Activated T-cell treated with anti-CD3 and anti-CD28 coated beads, Interleukin-2, amount 50 U/mL, for 24 hours (primary cell): ENCODE measurements around the gene ANTXR1.

ENCODE experiments used
- DNase-seq: peaks from one replicate; pipeline ENCODE4 v3.0.0-alpha.2; 2020
- H3K27ac Mint-ChIP-seq: 2 replicates; pipeline ENCODE4 v1.8.0; 2020; ENCODE audit warnings: mild to moderate bottlenecking, mixed read lengths
- H3K27me3 Mint-ChIP-seq: 2 replicates; pipeline ENCODE4 v1.8.0; 2020; ENCODE audit warnings: mixed read lengths
- H3K36me3 Mint-ChIP-seq: 2 replicates; pipeline ENCODE4 v1.8.0; 2020; ENCODE audit warnings: low read depth, mixed read lengths
- H3K4me1 Mint-ChIP-seq: 2 replicates; pipeline ENCODE4 v1.8.0; 2020; ENCODE audit warnings: low read depth, mixed read lengths
- H3K4me3 Mint-ChIP-seq: 2 replicates; pipeline ENCODE4 v1.8.0; 2020; ENCODE audit warnings: mild to moderate bottlenecking, moderate library complexity, mixed read lengths
- H3K9me3 Mint-ChIP-seq: 2 replicates; pipeline ENCODE4 v1.8.0; 2020; ENCODE audit warnings: mixed read lengths

ANTXR1 gene

GRCh38 chr2:69125816-69126215, 112.8 kb downstream of the ANTXR1 start:
- H3K27ac Mint-ChIP-seq, result no peak overlapping the region
- H3K9me3 Mint-ChIP-seq, result no peaks in the 10 kb centered on the region
- no peak overlapping the region for H3K4me3 Mint-ChIP-seq
- no peak for DNase-seq
- peaks cover 9% of the 10 kb centered on the region for H3K27me3 Mint-ChIP-seq
- H3K4me1 Mint-ChIP-seq, result no peaks in the 10 kb centered on the region
- no peaks in the 10 kb centered on the region for H3K36me3 Mint-ChIP-seq

- Mint-ChIP-seq H3K9me3 (no peaks in the 10 kb centered on the region), H3K36me3 (no peaks in the 10 kb centered on the region)
These were observed 113.4 kb downstream of the ANTXR1 start for GRCh38 chr2:69126341-69126740.

GRCh38 chr2:69131452-69131851, 118.5 kb downstream of the ANTXR1 start:
- Mint-ChIP-seq H3K9me3 (no peaks in the 10 kb centered on the region), H3K4me3 (no peak overlapping the region), H3K27me3 (peaks cover 14% of the 10 kb centered on the region), H3K4me1 (no peaks in the 10 kb centered on the region), H3K27ac (no peak overlapping the region), H3K36me3 (no peaks in the 10 kb centered on the region)
- DNase-seq, result no peak

More at GRCh38 chr2:69126341-69126740, 113.4 kb downstream of the ANTXR1 start:
- H3K27me3 Mint-ChIP-seq, result peaks cover 9% of the 10 kb centered on the region
- H3K4me1 Mint-ChIP-seq, result no peaks in the 10 kb centered on the region
- H3K4me3 Mint-ChIP-seq, result no peak overlapping the region
- H3K27ac Mint-ChIP-seq, result no peak overlapping the region
- no peak for DNase-seq

- Mint-ChIP-seq H3K36me3 (no peaks in the 10 kb centered on the region), H3K9me3 (no peaks in the 10 kb centered on the region), H3K4me1 (no peaks in the 10 kb centered on the region), H3K4me3 (no peak overlapping the region), H3K27me3 (peaks cover 9% of the 10 kb centered on the region), H3K27ac (no peak overlapping the region)
- DNase-seq, result no peak
These were observed 119.2 kb downstream of the ANTXR1 start for GRCh38 chr2:69131983-69132675.

GRCh38 chr2:69132960-69133590, 120.1 kb downstream of the ANTXR1 start:
- Mint-ChIP-seq H3K27ac (no peak overlapping the region), H3K36me3 (no peaks in the 10 kb centered on the region), H3K27me3 (peaks cover 9% of the 10 kb centered on the region), H3K4me3 (no peak overlapping the region), H3K9me3 (no peaks in the 10 kb centered on the region), H3K4me1 (no peaks in the 10 kb centered on the region)
- no peak for DNase-seq

- Mint-ChIP-seq H3K36me3 (no peaks in the 10 kb centered on the region), H3K27ac (no peak overlapping the region), H3K4me3 (no peak overlapping the region), H3K27me3 (peaks cover 9% of the 10 kb centered on the region), H3K4me1 (no peaks in the 10 kb centered on the region), H3K9me3 (no peaks in the 10 kb centered on the region)
- no peak for DNase-seq
These were observed 120.9 kb downstream of the ANTXR1 start for GRCh38 chr2:69133898-69134297.

GRCh38 chr2:69134306-69134945, 121.4 kb downstream of the ANTXR1 start:
- Mint-ChIP-seq H3K4me1 (no peaks in the 10 kb centered on the region), H3K27me3 (peaks cover 9% of the 10 kb centered on the region), H3K27ac (no peak overlapping the region), H3K4me3 (no peak overlapping the region), H3K9me3 (no peaks in the 10 kb centered on the region), H3K36me3 (no peaks in the 10 kb centered on the region)
- no peak for DNase-seq

GRCh38 chr2:69138247-69138772, 125.3 kb downstream of the ANTXR1 start:
- H3K4me3 Mint-ChIP-seq, result no peak overlapping the region
- no peak for DNase-seq
- H3K4me1 Mint-ChIP-seq, result no peaks in the 10 kb centered on the region
- H3K27me3 Mint-ChIP-seq, result peaks cover 11% of the 10 kb centered on the region
- H3K27ac Mint-ChIP-seq, result no peak overlapping the region
- no peaks in the 10 kb centered on the region for H3K36me3 Mint-ChIP-seq
- no peaks in the 10 kb centered on the region for H3K9me3 Mint-ChIP-seq

- H3K36me3 Mint-ChIP-seq, result no peaks in the 10 kb centered on the region
- H3K9me3 Mint-ChIP-seq, result no peaks in the 10 kb centered on the region
- H3K4me3 Mint-ChIP-seq, result no peak overlapping the region
- no peaks in the 10 kb centered on the region for H3K4me1 Mint-ChIP-seq
- DNase-seq, result no peak
- H3K27me3 Mint-ChIP-seq, result peaks cover 12% of the 10 kb centered on the region
- no peak overlapping the region for H3K27ac Mint-ChIP-seq
These were observed 125.9 kb downstream of the ANTXR1 start for GRCh38 chr2:69138793-69139459.

- no peaks in the 10 kb centered on the region for H3K9me3 Mint-ChIP-seq
- no peak overlapping the region for H3K4me3 Mint-ChIP-seq
- no peaks in the 10 kb centered on the region for H3K4me1 Mint-ChIP-seq
These were observed 127.0 kb downstream of the ANTXR1 start for GRCh38 chr2:69139778-69140670.

GRCh38 chr2:69141061-69141460, 128.1 kb downstream of the ANTXR1 start:
- Mint-ChIP-seq H3K27ac (no peak overlapping the region), H3K4me1 (no peaks in the 10 kb centered on the region), H3K36me3 (no peaks in the 10 kb centered on the region), H3K27me3 (peaks cover 9% of the 10 kb centered on the region), H3K9me3 (no peaks in the 10 kb centered on the region), H3K4me3 (no peak overlapping the region)
- no peak for DNase-seq

More at GRCh38 chr2:69139778-69140670, 127.0 kb downstream of the ANTXR1 start:
- no peak for DNase-seq
- Mint-ChIP-seq H3K27me3 (peaks cover 9% of the 10 kb centered on the region), H3K27ac (no peak overlapping the region), H3K36me3 (no peaks in the 10 kb centered on the region)

- Mint-ChIP-seq H3K4me3 (no peak overlapping the region), H3K36me3 (no peaks in the 10 kb centered on the region), H3K9me3 (no peaks in the 10 kb centered on the region), H3K27ac (no peak overlapping the region), H3K27me3 (peaks cover 9% of the 10 kb centered on the region), H3K4me1 (no peaks in the 10 kb centered on the region)
- no peak for DNase-seq
These were observed 130.9 kb downstream of the ANTXR1 start for GRCh38 chr2:69143748-69144360.

- Mint-ChIP-seq H3K4me1 (no peaks in the 10 kb centered on the region), H3K9me3 (no peaks in the 10 kb centered on the region), H3K36me3 (no peaks in the 10 kb centered on the region), H3K4me3 (no peak overlapping the region), H3K27ac (no peak overlapping the region), H3K27me3 (peaks cover 9% of the 10 kb centered on the region)
- no peak for DNase-seq
These were observed 132.2 kb downstream of the ANTXR1 start for GRCh38 chr2:69145204-69145603.
